ENCODE measurements around the gene MPL.

GRCh38 chr1:43367026-43367903 lies 29.6 kb downstream of the MPL start:
- TF ChIP-seq HNRNPH1 (optimal IDR thresholded peaks at IDR 0.05; ENCODE audit: low read depth, low read length) = no peak
- TF ChIP-seq TAF1 (CRISPR knock-in tag; IDR thresholded peaks at IDR 0.05) = no peak
- TF ChIP-seq FOXM1 (CRISPR knock-in tag; IDR thresholded peaks at IDR 0.05) = no peak
- no peak for TF ChIP-seq POLR2A (IDR thresholded peaks at IDR 0.05; ENCODE audit: insufficient read depth in 1 of 2, low read depth in 2 of 2, low read length in 2 of 2)

Data from HepG2 (cell line).